Islet precursor cell (in vitro differentiated cells): Measurements from ENCODE around the gene SLC8B1.
"Not testable (repeated sequence)": the region's sequence is repeated elsewhere in the genome, so short reads cannot be mapped to it uniquely, and the experiment has no call there.

ENCODE experiments used
- DNase-seq: peaks from one replicate; pipeline ENCODE4 v3.0.0-alpha.2; 2018

Gene SLC8B1

GRCh38 chr12:113354192-113354591 lies 19.3 kb upstream of the SLC8B1 start:
- DNase-seq, result not testable (repeated sequence)

- DNase-seq, result no peak
Measured at GRCh38 chr12:113351089-113351488, 16.2 kb upstream of the SLC8B1 start.

DNA sequence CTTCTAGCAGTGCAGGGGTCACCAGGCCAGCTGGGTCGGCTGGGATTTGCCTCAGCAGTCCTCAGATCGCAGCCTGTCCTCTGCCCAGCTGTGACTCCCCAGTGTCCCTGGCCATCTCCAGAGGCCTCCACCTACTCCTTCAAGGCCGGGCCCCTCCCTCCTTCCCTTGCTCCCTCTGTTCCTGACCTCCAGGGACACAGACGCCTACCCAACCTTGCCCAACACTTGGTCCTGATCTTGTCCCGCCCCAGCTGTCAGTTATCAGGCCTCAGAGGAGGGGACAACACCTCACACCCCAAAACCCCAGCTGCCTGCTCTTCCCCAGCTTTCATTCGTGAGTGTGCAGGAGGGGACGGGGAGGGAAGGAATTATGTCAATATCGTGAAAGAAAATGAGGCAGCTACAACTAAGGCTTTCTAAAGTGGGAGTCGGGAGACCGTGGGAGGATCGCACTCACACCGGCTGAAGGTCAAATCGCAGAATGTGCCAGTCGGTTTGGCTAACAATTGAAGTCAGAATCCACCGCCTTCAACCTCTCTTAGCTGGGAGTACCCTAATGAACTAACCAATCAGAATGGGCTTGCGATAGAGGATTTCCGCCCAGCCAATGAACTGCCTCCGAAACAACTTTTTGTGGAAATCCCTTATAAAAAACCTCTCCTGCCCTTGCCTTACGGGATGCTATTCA lies 14.1 kb upstream of the SLC8B1 start:
- DNase-seq, result no peak

GRCh38 chr12:113347892-113348291 lies 13.0 kb upstream of the SLC8B1 start:
- DNase-seq, result no peak

- DNase-seq, result no peak
Measured at GRCh38 chr12:113347107-113347506, 12.2 kb upstream of the SLC8B1 start.

- DNase-seq, result no peak
Measured at GRCh38 chr12:113346353-113346752, 11.4 kb upstream of the SLC8B1 start.

DNA sequence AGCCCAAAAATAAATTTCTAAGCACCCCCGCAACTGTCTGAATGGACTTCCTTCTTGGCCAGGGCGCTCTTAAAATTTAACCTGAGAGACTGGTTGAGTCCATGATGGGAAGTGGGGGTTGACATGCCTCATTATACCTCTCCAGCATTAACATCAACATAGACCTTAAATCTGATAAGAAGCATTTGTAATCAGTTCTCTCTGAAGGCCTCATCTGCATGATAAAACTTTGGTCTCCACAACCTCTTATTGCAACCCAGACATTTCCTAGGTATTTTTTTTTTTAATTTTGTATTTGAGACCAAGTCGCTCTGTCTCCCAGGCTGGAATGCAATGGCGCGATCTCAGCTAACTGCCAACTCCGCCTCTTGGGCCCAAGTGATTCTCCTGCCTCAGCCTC lies 10.4 kb upstream of the SLC8B1 start:
- DNase-seq, result no peak

GRCh38 chr12:113341535-113341934 lies 6.6 kb upstream of the SLC8B1 start:
- DNase-seq, result no peak

GRCh38 chr12:113340061-113340460 lies 5.2 kb upstream of the SLC8B1 start:
- no peak for DNase-seq

DNA sequence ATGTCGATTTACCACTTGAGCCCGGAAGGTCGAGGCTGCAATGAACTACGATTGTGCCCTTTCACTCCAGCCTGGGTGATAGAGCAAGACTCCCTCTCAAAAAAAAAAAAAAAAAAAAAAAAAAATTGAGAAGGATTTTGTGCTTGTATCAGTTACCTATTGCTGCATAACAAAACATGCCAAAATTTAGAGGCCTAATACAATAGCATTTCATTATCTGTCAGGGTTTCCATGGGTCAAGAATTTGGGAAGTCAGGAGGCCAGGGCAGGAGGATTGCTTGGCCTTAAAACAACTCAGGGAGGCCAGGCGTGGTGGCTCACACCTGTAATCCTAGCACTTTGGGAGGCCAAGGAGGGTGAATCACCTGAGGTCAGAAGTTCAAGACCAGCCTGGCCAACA lies 4.6 kb upstream of the SLC8B1 start:
- no peak for DNase-seq

DNA sequence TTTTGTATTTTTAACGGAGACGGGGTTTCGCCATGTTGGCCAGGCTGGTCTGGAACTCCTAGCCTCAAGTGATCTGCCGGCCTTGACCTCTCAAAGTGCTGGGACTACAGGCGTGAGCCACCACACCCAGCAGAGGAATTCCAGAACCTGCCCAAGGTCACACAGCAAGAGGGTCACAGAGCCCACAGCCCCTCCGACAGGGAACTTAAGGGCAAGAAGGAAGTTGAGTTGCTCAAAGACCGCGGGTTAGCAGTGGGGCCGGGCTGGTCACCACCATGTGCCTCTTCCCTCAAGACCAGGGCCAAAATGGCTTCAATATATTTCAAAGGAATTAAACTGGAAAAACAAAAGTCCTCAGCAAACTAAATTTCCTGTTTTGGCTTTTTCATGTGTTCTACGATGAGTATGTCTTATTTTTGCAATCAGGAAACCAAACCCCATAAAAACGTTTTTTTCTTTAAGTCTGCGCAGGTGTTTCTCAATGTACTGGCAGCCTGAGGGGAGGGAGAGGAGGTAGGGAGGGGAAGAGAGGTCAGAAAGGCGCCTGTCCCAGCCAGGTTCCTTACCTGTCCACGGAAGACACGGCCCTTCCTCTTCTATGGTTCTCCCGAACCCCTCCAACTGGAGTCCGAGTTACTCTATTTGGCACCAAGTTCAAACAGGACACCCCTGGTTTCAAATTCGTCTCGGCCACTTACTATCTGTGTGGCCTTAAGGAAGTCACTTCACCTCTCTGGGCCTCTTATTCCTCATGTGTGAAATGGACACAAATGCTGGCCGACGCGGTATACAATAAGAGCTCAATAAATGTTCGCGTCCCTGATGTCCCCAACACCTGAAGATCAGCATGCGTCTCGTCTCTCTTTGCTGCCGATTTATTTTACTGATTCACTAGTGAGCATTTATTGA lies 778 bp downstream of the SLC8B1 start:
- DNase-seq, result no peak

GRCh38 chr12:113333418-113333750 lies 1.5 kb downstream of the SLC8B1 start:
- no peak for DNase-seq

- no peak for DNase-seq
Measured at GRCh38 chr12:113332688-113333417, 2.1 kb downstream of the SLC8B1 start.

- no peak for DNase-seq
Measured at GRCh38 chr12:113330505-113330904, 4.4 kb downstream of the SLC8B1 start.

- no peak for DNase-seq
Measured at GRCh38 chr12:113329791-113330417, 5.0 kb downstream of the SLC8B1 start.

GRCh38 chr12:113329022-113329790 lies 5.7 kb downstream of the SLC8B1 start:
- DNase-seq, result no peak

- DNase-seq, result no peak
Measured at GRCh38 chr12:113328368-113328889, 6.5 kb downstream of the SLC8B1 start.

DNA sequence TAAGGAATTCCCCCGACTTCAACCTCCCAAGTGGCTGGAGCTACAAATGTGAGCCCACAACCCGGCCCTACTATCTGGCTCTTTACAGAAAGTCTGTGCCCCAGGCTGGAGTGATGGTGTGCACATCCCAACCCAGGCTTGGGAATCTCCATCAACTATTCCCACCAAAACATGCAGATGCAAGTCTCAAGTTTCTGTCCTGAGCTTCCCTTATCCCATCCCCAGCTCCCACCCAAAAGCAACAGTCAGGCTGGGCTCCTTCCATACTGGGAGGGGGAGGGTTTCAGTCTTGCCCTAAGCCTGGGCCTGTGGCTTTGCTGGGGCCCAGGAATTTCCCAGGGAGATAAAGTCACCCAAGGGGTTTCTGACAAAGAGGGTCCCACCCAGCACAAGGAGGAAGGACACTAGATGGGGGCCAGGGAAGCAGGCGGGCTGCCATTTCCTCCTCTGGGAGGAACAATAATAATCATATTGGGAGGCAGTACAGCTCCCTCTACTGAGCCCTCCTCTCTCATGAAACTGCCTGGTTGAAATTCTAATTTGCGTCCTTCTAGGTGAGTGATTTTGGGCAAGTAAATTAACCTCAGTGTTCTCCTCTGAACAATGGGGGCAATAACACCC lies 8.0 kb downstream of the SLC8B1 start:
- DNase-seq, result no peak

GRCh38 chr12:113325916-113326315 lies 9.0 kb downstream of the SLC8B1 start:
- no peak for DNase-seq

- no peak for DNase-seq
Measured at GRCh38 chr12:113322343-113322742, 12.6 kb downstream of the SLC8B1 start.

GRCh38 chr12:113320401-113320800 lies 14.5 kb downstream of the SLC8B1 start:
- no peak for DNase-seq
